HEK293 (cell line): ENCODE results near the gene SELPLG.

Experiments
- HOXA7 ChIP-seq: sonication (generic); formaldehyde crosslinking; IDR thresholded peaks from 2 replicates; pipeline ENCODE4 v1.8.1; 2022; ENCODE audit warnings: missing genetic modification reagents, borderline replicate concordance
- SCRT2 ChIP-seq: fragments of 450-650 bp; formaldehyde crosslinking; IDR thresholded peaks from 2 replicates; pipeline ENCODE4 v1.5.1; 2016; ENCODE audit warnings: missing biosample characterization, missing genetic modification characterization
- YY1 ChIP-seq: fragments of 450-650 bp; formaldehyde crosslinking; IDR thresholded peaks from 2 replicates; pipeline ENCODE4 v1.5.1; 2018; ENCODE audit warnings: missing biosample characterization, missing genetic modification characterization
- YY2 ChIP-seq: fragments of 450-650 bp; formaldehyde crosslinking; IDR thresholded peaks from 2 replicates; pipeline ENCODE4 v1.5.1; 2016; ENCODE audit warnings: missing biosample characterization, missing genetic modification characterization
- ZBTB8A ChIP-seq: fragments of 450-650 bp; formaldehyde crosslinking; IDR thresholded peaks from 2 replicates; pipeline ENCODE4 v1.5.1; 2016; ENCODE audit warnings: missing biosample characterization, missing genetic modification characterization
- ZNF24 ChIP-seq: fragments of 450-650 bp; formaldehyde crosslinking; IDR thresholded peaks from 2 replicates; pipeline ENCODE4 v1.5.1; 2016; ENCODE audit warnings: missing biosample characterization, missing genetic modification characterization
- ZNF274 ChIP-seq, 2 experiments: fragments of 200-500 bp in 1 of 2; fragments of 450-650 bp in 1 of 2; sonication (Bioruptor generic) in 1 of 2; formaldehyde crosslinking in 1 of 2; IDR thresholded peaks; 2 replicates each; pipeline versions ENCODE4 v1.5.1 to v1.6.1; 2014 to 2016; ENCODE audit warnings: borderline replicate concordance in 1 of 2, inconsistent platforms in 1 of 2, low read length in 1 of 2, missing biosample characterization in 1 of 2, missing genetic modification characterization in 1 of 2
- ZNF501 ChIP-seq: fragments of 450-650 bp; formaldehyde crosslinking; IDR thresholded peaks from 2 replicates; pipeline ENCODE4 v1.5.1; 2016; ENCODE audit warnings: missing biosample characterization, missing genetic modification characterization
- ZNF768 ChIP-seq: fragments of 450-650 bp; formaldehyde crosslinking; IDR thresholded peaks from 2 replicates; pipeline ENCODE4 v1.5.1; 2018; ENCODE audit warnings: missing biosample characterization, mild to moderate bottlenecking, missing genetic modification characterization
- TF ChIP-seq, protein P1 (sequence below): fragments of 450-650 bp; formaldehyde crosslinking; IDR thresholded peaks from 2 replicates; pipeline ENCODE4 v1.5.1; 2016; ENCODE audit warnings: missing biosample characterization, missing genetic modification characterization
- TF ChIP-seq, protein P2 (sequence below): fragments of 450-650 bp; formaldehyde crosslinking; IDR thresholded peaks from 2 replicates; pipeline ENCODE4 v1.5.1; 2016; ENCODE audit warnings: missing biosample characterization, missing genetic modification characterization
- TF ChIP-seq, protein P3 (sequence below): fragments of 450-650 bp; formaldehyde crosslinking; IDR thresholded peaks from 2 replicates; pipeline ENCODE4 v1.5.1; 2016; ENCODE audit warnings: missing biosample characterization, missing genetic modification characterization
- TF ChIP-seq, protein P4 (sequence below): fragments of 450-650 bp; formaldehyde crosslinking; IDR thresholded peaks from 2 replicates; pipeline ENCODE4 v1.5.1; 2017; ENCODE audit warnings: missing biosample characterization, missing genetic modification characterization
- TF ChIP-seq, protein P5 (sequence below): fragments of 450-650 bp; formaldehyde crosslinking; IDR thresholded peaks from 2 replicates; pipeline ENCODE4 v1.5.1; 2016; ENCODE audit warnings: missing biosample characterization, missing genetic modification characterization

DNA sequence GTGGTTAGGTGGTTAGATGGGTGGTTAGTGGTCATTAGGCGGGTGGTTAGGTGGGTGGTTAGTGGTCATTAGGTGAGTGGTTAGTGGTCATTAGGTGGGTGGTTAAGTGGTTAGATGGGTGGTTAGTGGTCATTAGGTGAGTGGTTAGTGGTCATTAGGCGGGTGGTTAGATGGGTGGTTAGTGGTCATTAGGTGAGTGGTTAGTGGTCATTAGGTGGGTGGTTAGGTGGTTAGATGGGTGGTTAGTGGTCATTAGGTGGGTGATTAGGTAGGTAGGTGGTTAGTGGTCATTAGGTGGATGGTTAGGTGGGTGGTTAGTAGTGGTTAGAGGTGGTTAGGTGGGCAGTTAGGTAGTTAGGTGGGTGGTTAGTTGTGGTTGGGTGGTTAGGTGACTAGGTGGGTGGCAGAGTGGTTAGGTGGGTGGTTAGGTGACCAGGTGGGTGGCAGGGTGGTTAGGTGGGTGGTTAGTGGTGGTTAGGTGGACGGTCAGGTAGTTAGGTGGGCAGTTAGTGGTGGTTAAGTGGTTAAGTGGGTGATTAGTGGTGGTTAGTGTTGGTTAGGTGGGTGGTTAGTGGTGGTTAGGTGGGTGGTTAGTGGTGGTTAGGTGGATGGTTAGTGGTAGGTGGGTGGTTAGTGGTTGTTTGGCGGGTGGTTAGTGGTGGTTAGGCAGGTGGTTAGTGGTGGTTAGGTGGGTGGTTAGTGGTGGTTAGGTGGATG, 27.8 kb downstream of the SELPLG start:
- no peak for TF ChIP-seq YY2 (tag by site-specific recombination)
- no peak for TF ChIP-seq ZNF768 (tag by site-specific recombination)
- TF ChIP-seq, protein P1, sequence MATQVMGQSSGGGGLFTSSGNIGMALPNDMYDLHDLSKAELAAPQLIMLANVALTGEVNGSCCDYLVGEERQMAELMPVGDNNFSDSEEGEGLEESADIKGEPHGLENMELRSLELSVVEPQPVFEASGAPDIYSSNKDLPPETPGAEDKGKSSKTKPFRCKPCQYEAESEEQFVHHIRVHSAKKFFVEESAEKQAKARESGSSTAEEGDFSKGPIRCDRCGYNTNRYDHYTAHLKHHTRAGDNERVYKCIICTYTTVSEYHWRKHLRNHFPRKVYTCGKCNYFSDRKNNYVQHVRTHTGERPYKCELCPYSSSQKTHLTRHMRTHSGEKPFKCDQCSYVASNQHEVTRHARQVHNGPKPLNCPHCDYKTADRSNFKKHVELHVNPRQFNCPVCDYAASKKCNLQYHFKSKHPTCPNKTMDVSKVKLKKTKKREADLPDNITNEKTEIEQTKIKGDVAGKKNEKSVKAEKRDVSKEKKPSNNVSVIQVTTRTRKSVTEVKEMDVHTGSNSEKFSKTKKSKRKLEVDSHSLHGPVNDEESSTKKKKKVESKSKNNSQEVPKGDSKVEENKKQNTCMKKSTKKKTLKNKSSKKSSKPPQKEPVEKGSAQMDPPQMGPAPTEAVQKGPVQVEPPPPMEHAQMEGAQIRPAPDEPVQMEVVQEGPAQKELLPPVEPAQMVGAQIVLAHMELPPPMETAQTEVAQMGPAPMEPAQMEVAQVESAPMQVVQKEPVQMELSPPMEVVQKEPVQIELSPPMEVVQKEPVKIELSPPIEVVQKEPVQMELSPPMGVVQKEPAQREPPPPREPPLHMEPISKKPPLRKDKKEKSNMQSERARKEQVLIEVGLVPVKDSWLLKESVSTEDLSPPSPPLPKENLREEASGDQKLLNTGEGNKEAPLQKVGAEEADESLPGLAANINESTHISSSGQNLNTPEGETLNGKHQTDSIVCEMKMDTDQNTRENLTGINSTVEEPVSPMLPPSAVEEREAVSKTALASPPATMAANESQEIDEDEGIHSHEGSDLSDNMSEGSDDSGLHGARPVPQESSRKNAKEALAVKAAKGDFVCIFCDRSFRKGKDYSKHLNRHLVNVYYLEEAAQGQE = no peak
- TF ChIP-seq ZNF24 (tag by site-specific recombination) = no peak
- TF ChIP-seq, protein P2, sequence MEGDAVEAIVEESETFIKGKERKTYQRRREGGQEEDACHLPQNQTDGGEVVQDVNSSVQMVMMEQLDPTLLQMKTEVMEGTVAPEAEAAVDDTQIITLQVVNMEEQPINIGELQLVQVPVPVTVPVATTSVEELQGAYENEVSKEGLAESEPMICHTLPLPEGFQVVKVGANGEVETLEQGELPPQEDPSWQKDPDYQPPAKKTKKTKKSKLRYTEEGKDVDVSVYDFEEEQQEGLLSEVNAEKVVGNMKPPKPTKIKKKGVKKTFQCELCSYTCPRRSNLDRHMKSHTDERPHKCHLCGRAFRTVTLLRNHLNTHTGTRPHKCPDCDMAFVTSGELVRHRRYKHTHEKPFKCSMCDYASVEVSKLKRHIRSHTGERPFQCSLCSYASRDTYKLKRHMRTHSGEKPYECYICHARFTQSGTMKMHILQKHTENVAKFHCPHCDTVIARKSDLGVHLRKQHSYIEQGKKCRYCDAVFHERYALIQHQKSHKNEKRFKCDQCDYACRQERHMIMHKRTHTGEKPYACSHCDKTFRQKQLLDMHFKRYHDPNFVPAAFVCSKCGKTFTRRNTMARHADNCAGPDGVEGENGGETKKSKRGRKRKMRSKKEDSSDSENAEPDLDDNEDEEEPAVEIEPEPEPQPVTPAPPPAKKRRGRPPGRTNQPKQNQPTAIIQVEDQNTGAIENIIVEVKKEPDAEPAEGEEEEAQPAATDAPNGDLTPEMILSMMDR (tag by site-specific recombination) = no peak
- TF ChIP-seq, protein P3, sequence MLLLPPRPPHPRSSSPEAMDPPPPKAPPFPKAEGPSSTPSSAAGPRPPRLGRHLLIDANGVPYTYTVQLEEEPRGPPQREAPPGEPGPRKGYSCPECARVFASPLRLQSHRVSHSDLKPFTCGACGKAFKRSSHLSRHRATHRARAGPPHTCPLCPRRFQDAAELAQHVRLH (tag by site-specific recombination) = no peak
- no peak for TF ChIP-seq ZNF274 (IDR thresholded peaks at IDR 0.05; ENCODE audit: low read length)
- no peak for TF ChIP-seq ZNF274 (tag by site-specific recombination; IDR thresholded peaks at IDR 0.05; ENCODE audit: borderline replicate concordance)
- no peak for TF ChIP-seq ZBTB8A
- TF ChIP-seq, protein P4, sequence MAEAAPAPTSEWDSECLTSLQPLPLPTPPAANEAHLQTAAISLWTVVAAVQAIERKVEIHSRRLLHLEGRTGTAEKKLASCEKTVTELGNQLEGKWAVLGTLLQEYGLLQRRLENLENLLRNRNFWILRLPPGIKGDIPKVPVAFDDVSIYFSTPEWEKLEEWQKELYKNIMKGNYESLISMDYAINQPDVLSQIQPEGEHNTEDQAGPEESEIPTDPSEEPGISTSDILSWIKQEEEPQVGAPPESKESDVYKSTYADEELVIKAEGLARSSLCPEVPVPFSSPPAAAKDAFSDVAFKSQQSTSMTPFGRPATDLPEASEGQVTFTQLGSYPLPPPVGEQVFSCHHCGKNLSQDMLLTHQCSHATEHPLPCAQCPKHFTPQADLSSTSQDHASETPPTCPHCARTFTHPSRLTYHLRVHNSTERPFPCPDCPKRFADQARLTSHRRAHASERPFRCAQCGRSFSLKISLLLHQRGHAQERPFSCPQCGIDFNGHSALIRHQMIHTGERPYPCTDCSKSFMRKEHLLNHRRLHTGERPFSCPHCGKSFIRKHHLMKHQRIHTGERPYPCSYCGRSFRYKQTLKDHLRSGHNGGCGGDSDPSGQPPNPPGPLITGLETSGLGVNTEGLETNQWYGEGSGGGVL = peak; percentile 17; the same call in 1 of the 2 replicates
- TF ChIP-seq ZNF501 (tag by site-specific recombination) = no peak
- TF ChIP-seq YY1 (tag by site-specific recombination) = no peak
- no peak for TF ChIP-seq HOXA7 (CRISPR knock-in tag)
- TF ChIP-seq, protein P5, sequence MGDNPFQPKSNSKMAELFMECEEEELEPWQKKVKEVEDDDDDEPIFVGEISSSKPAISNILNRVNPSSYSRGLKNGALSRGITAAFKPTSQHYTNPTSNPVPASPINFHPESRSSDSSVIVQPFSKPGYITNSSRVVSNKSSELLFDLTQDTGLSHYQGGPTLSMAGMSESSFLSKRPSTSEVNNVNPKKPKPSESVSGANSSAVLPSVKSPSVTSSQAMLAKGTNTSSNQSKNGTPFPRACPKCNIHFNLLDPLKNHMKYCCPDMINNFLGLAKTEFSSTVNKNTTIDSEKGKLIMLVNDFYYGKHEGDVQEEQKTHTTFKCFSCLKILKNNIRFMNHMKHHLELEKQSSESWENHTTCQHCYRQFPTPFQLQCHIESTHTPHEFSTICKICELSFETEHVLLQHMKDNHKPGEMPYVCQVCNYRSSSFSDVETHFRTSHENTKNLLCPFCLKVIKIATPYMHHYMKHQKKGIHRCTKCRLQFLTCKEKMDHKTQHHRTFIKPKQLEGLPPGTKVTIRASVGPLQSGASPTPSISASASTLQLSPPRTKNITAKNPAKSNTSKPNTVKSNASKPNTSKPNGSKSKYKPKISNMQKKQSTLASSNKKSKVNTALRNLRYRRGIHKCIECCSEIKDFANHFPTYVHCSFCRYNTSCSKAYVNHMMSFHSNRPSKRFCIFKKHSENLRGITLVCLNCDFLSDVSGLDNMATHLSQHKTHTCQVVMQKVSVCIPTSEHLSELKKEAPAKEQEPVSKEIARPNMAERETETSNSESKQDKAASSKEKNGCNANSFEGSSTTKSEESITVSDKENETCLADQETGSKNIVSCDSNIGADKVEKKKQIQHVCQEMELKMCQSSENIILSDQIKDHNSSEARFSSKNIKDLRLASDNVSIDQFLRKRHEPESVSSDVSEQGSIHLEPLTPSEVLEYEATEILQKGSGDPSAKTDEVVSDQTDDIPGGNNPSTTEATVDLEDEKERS (tag by site-specific recombination) = no peak
- no peak for TF ChIP-seq SCRT2 (tag by site-specific recombination)
